Measurements from ENCODE around the gene ATP8A2.

The ATP8A2 gene

DNA sequence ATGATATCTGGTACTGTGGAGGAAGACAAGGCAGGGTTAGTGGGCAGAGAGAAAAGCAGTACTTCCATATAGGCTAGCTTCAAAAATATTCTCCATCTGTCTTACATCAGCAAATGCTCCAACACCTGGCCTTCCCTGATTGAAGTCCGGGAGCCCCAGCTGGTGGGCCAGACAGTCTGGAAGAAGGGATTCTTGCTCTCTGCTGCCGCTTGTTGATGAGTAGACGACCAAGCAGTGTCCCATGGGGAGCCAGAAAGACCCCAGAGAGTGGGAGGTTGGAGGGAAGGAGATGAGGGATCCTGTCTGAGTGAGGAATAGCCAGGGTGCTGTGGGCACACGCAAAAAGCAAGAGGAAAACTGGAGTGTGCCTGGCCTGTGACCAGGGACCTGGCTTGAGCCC lies 95.1 kb downstream of the ATP8A2 start:
- DNase-seq (ENCODE audit: low read depth): no peak
- H3K4me3 ChIP-seq (ENCODE audit: control insufficient read depth, low read depth, low read length): no peak overlapping the region
- TF ChIP-seq, protein P1, sequence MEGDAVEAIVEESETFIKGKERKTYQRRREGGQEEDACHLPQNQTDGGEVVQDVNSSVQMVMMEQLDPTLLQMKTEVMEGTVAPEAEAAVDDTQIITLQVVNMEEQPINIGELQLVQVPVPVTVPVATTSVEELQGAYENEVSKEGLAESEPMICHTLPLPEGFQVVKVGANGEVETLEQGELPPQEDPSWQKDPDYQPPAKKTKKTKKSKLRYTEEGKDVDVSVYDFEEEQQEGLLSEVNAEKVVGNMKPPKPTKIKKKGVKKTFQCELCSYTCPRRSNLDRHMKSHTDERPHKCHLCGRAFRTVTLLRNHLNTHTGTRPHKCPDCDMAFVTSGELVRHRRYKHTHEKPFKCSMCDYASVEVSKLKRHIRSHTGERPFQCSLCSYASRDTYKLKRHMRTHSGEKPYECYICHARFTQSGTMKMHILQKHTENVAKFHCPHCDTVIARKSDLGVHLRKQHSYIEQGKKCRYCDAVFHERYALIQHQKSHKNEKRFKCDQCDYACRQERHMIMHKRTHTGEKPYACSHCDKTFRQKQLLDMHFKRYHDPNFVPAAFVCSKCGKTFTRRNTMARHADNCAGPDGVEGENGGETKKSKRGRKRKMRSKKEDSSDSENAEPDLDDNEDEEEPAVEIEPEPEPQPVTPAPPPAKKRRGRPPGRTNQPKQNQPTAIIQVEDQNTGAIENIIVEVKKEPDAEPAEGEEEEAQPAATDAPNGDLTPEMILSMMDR (conservative IDR thresholded peaks at IDR 0.05; ENCODE audit: control insufficient read depth, insufficient read depth, low read depth, low read length): no peak

DNA sequence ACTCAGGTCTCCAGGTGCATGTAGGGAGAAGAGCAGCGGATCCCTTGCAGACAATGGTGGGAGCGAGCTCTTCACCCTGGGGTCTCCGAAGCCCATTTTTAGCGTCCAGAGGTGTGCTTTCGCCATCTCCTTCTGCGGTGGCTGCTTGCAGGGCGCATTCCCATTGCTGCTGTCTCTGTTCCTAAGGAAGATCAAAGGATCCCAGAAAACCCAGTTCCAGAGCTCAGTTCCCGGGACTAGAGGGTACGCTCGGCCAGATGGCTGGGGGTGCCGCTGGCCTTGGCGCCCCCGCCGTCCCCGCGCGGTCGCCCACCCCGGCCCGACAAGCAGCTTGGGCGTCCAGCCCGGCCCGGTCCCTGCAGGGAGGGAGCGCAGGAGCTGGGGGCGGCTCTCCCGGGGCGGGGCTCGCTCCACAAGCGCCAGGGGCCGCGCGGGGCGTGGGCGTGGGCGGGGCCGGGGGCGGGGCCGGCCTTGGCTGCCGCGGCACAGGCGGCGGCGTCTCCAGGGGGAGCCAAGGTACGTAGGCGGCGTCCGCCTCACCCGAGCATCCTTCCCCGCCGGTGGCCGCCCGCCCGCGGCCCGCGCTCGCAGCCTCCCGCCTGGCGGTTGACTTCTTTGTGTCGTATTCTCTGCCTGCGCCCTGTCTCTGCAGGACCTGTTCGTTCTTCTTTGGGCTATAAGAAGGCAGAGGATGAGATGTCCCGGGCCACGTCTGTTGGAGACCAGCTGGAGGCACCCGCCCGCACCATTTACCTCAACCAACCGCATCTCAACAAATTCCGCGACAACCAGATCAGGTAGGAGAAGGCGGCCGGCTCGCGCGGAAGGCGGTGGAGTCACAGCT lies 96.8 kb downstream of the ATP8A2 start:
- TF ChIP-seq, protein P1 (conservative IDR thresholded peaks at IDR 0.05; ENCODE audit: control insufficient read depth, insufficient read depth, low read depth, low read length): no peak
- H3K4me3 ChIP-seq (ENCODE audit: control insufficient read depth, low read depth, low read length): no peak overlapping the region
- no peak for DNase-seq (ENCODE audit: low read depth)

DNA sequence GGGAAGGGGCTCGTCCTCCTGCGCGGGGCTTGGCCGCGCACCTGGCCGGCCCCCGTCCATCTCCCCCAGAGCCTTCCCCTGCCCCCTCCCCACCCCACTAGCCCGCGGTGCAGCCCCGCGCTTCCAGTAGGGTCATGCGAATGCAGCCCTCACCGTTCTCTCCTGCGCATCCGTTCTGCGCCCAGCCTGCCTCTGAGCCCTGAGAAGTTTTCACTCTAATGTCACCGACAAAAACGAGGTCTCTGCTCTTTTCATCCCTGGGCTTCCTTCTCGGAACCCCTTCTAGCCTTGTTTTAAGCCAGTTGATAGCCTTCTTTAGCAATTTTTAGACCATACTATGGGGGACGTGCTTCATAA lies 97.4 kb downstream of the ATP8A2 start:
- no peak overlapping the region for H3K4me3 ChIP-seq (ENCODE audit: control insufficient read depth, low read depth, low read length)
- TF ChIP-seq, protein P1 (conservative IDR thresholded peaks at IDR 0.05; ENCODE audit: control insufficient read depth, insufficient read depth, low read depth, low read length): no peak
- DNase-seq (ENCODE audit: low read depth): no peak

DNA sequence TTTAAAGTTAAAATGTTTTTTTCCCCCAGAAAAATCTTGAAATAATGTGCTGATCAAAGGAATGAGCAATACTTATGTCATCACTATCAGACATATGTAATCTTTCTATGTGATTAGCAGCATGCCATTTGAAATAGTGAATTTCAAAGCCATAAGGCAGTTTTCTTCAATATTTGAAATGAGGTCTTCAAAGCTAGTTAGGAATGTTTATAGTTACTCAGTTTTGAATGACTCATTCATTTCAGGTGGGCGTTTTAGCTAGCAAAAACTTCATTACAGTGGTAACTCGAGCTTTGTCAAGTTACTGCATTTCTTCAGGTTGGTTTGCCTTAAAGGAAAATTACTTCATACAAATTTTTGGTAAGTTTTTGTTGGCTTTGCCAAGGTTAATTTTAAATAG lies 102.1 kb downstream of the ATP8A2 start:
- DNase-seq (ENCODE audit: low read depth): no peak
- TF ChIP-seq, protein P1 (conservative IDR thresholded peaks at IDR 0.05; ENCODE audit: control insufficient read depth, insufficient read depth, low read depth, low read length): no peak
- no peak overlapping the region for H3K4me3 ChIP-seq (ENCODE audit: control insufficient read depth, low read depth, low read length)

DNA sequence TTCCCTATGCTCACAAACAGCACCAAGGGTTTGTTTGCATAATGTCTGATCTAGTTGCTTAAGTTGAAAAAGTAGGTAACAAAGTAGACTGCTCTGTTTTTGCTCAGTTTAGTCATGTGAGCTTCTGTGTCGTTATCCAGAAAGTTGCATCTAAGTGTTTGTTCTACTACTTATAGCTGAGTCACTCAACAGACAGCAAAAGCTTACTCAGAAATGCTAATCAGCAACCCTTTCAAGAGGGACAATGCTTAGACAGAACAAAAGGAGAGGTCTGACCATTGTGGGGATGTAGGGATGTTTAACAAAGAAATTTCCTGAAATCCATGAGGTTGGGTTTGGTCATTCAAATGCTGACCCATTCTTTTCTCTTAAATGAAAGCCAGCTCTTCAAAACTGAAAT lies 106.4 kb downstream of the ATP8A2 start:
- TF ChIP-seq, protein P1 (conservative IDR thresholded peaks at IDR 0.05; ENCODE audit: control insufficient read depth, insufficient read depth, low read depth, low read length): no peak
- no peak for DNase-seq (ENCODE audit: low read depth)
- no peak overlapping the region for H3K4me3 ChIP-seq (ENCODE audit: control insufficient read depth, low read depth, low read length)

DNA sequence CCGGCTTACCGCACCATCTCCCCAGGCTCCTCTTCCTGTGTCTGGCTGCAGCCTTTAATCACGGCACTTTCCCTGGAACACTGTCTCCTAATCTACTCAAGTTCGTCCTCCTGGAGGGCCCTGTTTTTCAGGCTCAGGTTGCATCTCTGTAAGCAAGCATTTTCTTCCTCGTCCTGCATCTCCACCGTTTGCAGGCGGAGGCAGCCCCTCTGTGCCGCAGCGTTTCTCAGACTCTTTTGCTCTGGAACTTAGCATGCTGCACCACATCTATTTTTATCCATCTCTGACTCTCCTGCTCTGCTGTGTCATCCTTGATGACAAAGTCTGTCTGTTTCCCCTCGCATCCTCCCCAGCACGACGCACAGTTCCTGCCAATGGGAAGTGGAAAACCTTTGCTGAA lies 117.5 kb downstream of the ATP8A2 start:
- DNase-seq (ENCODE audit: low read depth): no peak
- H3K4me3 ChIP-seq (ENCODE audit: control insufficient read depth, low read depth, low read length): no peak overlapping the region
- TF ChIP-seq, protein P1 (conservative IDR thresholded peaks at IDR 0.05; ENCODE audit: control insufficient read depth, insufficient read depth, low read depth, low read length): no peak
